Measurements from ENCODE around the gene ATXN1L.
A peak's percentile ranks its signal among the peaks of the same experiment; 100 is the strongest.

ATXN1L gene

GRCh38 chr16:71880176-71880575 is 34.4 kb downstream of the ATXN1L start:
- H3F3A ChIP-seq (ENCODE audit: low read depth) = peaks cover 10% of the 10 kb centered on the region; the same call in 1 of the 2 replicates
- H3K9ac ChIP-seq (ENCODE audit: low read depth, low read length, poor library complexity, severe bottlenecking) = peak overlapping the region; percentile 4
- no peaks in the 10 kb centered on the region for H3K9me2 ChIP-seq (replicated peaks; ENCODE audit: low read depth, low read length)
- no peaks in the 10 kb centered on the region for H3K9me3 ChIP-seq (ENCODE audit: insufficient read depth, low read depth, low read length)
- H3K4me3 ChIP-seq (ENCODE audit: low read length, poor library complexity, severe bottlenecking) = peak overlapping the region; percentile 60
- H3K4me1 ChIP-seq (ENCODE audit: insufficient read depth, low read length, poor library complexity, severe bottlenecking) = peaks cover 42% of the 10 kb centered on the region
- no peak overlapping the region for H2AFZ ChIP-seq (ENCODE audit: low read length)
- no peaks in the 10 kb centered on the region for H3K36me3 ChIP-seq (ENCODE audit: insufficient read depth, low read length)
- peaks cover 11% of the 10 kb centered on the region for H4K20me1 ChIP-seq (ENCODE audit: insufficient read depth, low read length, poor library complexity, severe bottlenecking)
- H3K79me2 ChIP-seq (ENCODE audit: insufficient read depth, low read length) = peaks cover 4% of the 10 kb centered on the region; the same call in 1 of the 2 replicates
- TF ChIP-seq CTCF (conservative IDR thresholded peaks at IDR 0.05; ENCODE audit: low read length) (no peak), EZH2phosphoT487 (IDR thresholded peaks at IDR 0.05; ENCODE audit: borderline replicate concordance) (no peak)
- no peaks in the 10 kb centered on the region for H3K27me3 ChIP-seq (ENCODE audit: insufficient read depth, low read length, poor library complexity, severe bottlenecking)
- peak overlapping the region; percentile 69 for H3K4me2 ChIP-seq (ENCODE audit: low read depth, low read length, poor library complexity, severe bottlenecking)

- peaks cover 11% of the 10 kb centered on the region for H4K20me1 ChIP-seq (ENCODE audit: insufficient read depth, low read length, poor library complexity, severe bottlenecking)
- no peaks in the 10 kb centered on the region for H3K27me3 ChIP-seq (ENCODE audit: insufficient read depth, low read length, poor library complexity, severe bottlenecking)
- H3K4me3 ChIP-seq (ENCODE audit: low read length, poor library complexity, severe bottlenecking) = peak overlapping the region; percentile 86
- no peaks in the 10 kb centered on the region for H3K9me2 ChIP-seq (replicated peaks; ENCODE audit: low read depth, low read length)
- peak; percentile 85 for TF ChIP-seq CTCF (conservative IDR thresholded peaks at IDR 0.05; ENCODE audit: low read length)
- TF ChIP-seq EZH2phosphoT487 (IDR thresholded peaks at IDR 0.05; ENCODE audit: borderline replicate concordance) = no peak
- peaks cover 42% of the 10 kb centered on the region for H3K4me1 ChIP-seq (ENCODE audit: insufficient read depth, low read length, poor library complexity, severe bottlenecking)
- peak overlapping the region; percentile 86 for H2AFZ ChIP-seq (ENCODE audit: low read length)
- no peaks in the 10 kb centered on the region for H3K36me3 ChIP-seq (ENCODE audit: insufficient read depth, low read length)
- H3K9ac ChIP-seq (ENCODE audit: low read depth, low read length, poor library complexity, severe bottlenecking) = peak overlapping the region; percentile 7
- H3K4me2 ChIP-seq (ENCODE audit: low read depth, low read length, poor library complexity, severe bottlenecking) = peak overlapping the region; percentile 89
- peaks cover 10% of the 10 kb centered on the region; the same call in 1 of the 2 replicates for H3F3A ChIP-seq (ENCODE audit: low read depth)
- no peaks in the 10 kb centered on the region for H3K9me3 ChIP-seq (ENCODE audit: insufficient read depth, low read depth, low read length)
- H3K79me2 ChIP-seq (ENCODE audit: insufficient read depth, low read length) = peaks cover 4% of the 10 kb centered on the region; the same call in 1 of the 2 replicates
Observed at GRCh38 chr16:71882505-71883167, 36.9 kb downstream of the ATXN1L start.

DNA sequence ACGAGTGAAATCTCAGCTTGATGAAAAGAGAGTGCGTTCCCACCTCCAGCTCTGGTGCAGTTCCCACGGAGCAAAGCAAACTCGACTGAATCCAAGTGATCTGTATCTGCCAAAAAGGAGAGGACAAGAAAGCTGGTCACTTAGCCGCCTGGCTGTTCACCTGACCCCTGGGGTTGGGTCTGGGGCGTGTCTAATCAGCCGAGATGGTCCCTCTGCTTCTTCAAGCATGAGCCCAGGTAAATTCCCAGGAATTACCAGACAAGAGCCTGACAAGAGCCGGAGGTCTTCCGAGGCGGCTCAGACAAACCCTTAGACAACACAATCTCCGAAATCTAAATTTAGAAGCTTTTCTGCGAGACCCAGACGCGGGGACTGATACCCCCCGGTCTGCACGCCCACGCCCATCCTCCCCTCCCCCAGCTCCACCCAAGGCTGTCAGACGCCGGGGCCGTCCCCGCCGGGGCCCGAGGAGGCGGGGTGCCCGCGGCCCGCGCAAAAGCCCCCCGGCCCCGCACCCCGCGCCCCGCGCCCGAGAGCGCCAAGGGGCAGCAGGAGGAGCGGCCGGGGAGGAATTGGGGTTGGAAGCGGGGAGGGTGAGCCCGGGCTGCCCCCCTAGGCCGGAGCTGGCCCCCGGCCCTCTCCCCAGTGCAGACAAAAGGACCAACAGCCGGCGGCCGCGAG is 37.5 kb downstream of the ATXN1L start:
- peak overlapping the region; percentile 86 for H3K4me3 ChIP-seq (ENCODE audit: low read length, poor library complexity, severe bottlenecking)
- H3K79me2 ChIP-seq (ENCODE audit: insufficient read depth, low read length) = peaks cover 4% of the 10 kb centered on the region; the same call in 1 of the 2 replicates
- H4K20me1 ChIP-seq (ENCODE audit: insufficient read depth, low read length, poor library complexity, severe bottlenecking) = peaks cover 11% of the 10 kb centered on the region
- peak overlapping the region; percentile 89 for H3K4me2 ChIP-seq (ENCODE audit: low read depth, low read length, poor library complexity, severe bottlenecking)
- no peaks in the 10 kb centered on the region for H3K36me3 ChIP-seq (ENCODE audit: insufficient read depth, low read length)
- TF ChIP-seq EZH2phosphoT487 (IDR thresholded peaks at IDR 0.05; ENCODE audit: borderline replicate concordance) (no peak), CTCF (conservative IDR thresholded peaks at IDR 0.05; ENCODE audit: low read length) (no peak)
- peak overlapping the region; percentile 86 for H2AFZ ChIP-seq (ENCODE audit: low read length)
- H3K9me2 ChIP-seq (replicated peaks; ENCODE audit: low read depth, low read length) = no peaks in the 10 kb centered on the region
- H3K9ac ChIP-seq (ENCODE audit: low read depth, low read length, poor library complexity, severe bottlenecking) = peak overlapping the region; percentile 83
- H3K4me1 ChIP-seq (ENCODE audit: insufficient read depth, low read length, poor library complexity, severe bottlenecking) = peaks cover 42% of the 10 kb centered on the region
- no peaks in the 10 kb centered on the region for H3K27me3 ChIP-seq (ENCODE audit: insufficient read depth, low read length, poor library complexity, severe bottlenecking)
- no peaks in the 10 kb centered on the region for H3K9me3 ChIP-seq (ENCODE audit: insufficient read depth, low read depth, low read length)
- H3F3A ChIP-seq (ENCODE audit: low read depth) = peaks cover 10% of the 10 kb centered on the region; the same call in 1 of the 2 replicates
